Loucy (cell line): Measurements from ENCODE around the gene LRRC45.

Source experiments
- EZH2phosphoT487 ChIP-seq: fragments of 200-600 bp; IDR thresholded peaks from 2 replicates; pipeline ENCODE4 v1.6.1; 2018; ENCODE audit warnings: antibody characterized with exemption, mild to moderate bottlenecking, moderate library complexity, borderline replicate concordance
- TF ChIP-seq, protein P1 (sequence below): fragments of 200-600 bp; sonication (generic); conservative IDR thresholded peaks from 2 replicates; pipeline ENCODE4 v1.5.1; 2014; ENCODE audit warnings: mild to moderate bottlenecking, antibody characterized with exemption, low read length

DNA sequence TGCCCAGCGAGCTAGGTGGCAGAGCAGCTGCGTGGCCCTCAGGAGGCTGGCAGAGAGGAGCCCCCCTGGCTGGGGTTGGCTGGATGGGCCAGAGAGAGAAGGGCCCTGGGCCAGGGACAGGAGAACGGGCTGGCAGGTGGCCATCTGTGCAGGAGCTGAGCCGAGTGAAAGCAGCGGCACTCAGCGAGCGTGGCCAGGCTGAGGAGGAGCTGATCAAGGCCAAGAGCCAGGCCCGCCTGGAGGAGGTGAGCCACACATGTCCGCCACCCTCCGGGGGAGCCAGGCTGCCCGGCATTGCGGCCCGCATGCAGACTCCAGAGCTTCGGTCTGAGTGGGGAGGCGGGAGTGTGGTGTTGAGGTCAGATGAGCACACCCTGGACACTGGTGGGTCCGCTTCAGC is 6.3 kb downstream of the LRRC45 start:
- TF ChIP-seq, protein P1, sequence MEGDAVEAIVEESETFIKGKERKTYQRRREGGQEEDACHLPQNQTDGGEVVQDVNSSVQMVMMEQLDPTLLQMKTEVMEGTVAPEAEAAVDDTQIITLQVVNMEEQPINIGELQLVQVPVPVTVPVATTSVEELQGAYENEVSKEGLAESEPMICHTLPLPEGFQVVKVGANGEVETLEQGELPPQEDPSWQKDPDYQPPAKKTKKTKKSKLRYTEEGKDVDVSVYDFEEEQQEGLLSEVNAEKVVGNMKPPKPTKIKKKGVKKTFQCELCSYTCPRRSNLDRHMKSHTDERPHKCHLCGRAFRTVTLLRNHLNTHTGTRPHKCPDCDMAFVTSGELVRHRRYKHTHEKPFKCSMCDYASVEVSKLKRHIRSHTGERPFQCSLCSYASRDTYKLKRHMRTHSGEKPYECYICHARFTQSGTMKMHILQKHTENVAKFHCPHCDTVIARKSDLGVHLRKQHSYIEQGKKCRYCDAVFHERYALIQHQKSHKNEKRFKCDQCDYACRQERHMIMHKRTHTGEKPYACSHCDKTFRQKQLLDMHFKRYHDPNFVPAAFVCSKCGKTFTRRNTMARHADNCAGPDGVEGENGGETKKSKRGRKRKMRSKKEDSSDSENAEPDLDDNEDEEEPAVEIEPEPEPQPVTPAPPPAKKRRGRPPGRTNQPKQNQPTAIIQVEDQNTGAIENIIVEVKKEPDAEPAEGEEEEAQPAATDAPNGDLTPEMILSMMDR: no peak
- no peak for TF ChIP-seq EZH2phosphoT487
